Body of pancreas (tissue), 4 donors: ENCODE results near the gene TSPAN15.

Source experiments
- CTCF ChIP-seq, 7 experiments: fragments of 450-650 bp in 4 of 7; fragments of 200-600 bp in 3 of 7; sonication (generic) in 3 of 7; IDR thresholded peaks; one replicate each; pipeline ENCODE4 v1.5.1; 2016 to 2019; ENCODE audit warnings: antibody characterized with exemption in 7 of 7
- POLR2A ChIP-seq, 3 donors: fragments of 450-650 bp; IDR thresholded peaks; one replicate each; pipeline ENCODE4 v1.6.1; 2016; ENCODE audit warnings: antibody characterized with exemption in 3 of 3, mild to moderate bottlenecking in 2 of 3

- TF ChIP-seq CTCF (IDR thresholded peaks at IDR 0.05) (no peak), POLR2A (IDR thresholded peaks at IDR 0.05) (no peak)
Observed at GRCh38 chr10:69481811-69482524, 30.7 kb downstream of the TSPAN15 start.
